ENCODE data around the gene WWOX.

DNA sequence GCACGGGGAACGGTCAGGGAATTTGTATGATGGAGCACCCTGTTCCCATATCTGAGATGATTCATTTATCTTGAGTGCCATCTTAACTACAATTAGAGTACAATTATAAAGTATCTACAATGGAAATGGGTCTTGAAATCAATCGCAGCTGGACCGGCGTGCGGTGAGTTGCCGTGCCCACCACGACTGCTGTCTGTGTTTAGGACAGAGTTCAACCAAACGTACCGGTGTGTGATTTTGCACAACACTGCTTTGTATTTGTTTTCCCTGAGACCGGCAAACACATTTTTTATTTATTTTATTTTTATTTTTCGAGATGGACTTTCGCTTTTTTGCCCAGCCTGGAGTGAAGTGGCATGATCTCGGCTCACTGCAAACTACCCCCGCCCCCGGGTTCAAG is 457.0 kb downstream of the WWOX start:
- no peak for TF ChIP-seq CTCF (IDR thresholded peaks at IDR 0.05; ENCODE audit: low read depth, low read length)
- TF ChIP-seq MYC (IDR thresholded peaks at IDR 0.05; ENCODE audit: low read depth, low read length) = no peak

Measured in NB4 (cell line).